GM23248 (cell line): ENCODE data around the gene LY6G6D. TPM values are rescaled to one million over a fixed set of nuclear protein-coding genes. Genes with fewer than 3 reads are reported as not detected.

ENCODE experiments used
- DNase-seq: peaks from one replicate; pipeline ENCODE4 v3.0.0-alpha.2; 2015
- H2AFZ ChIP-seq: fragments of 200-600 bp; sonication (generic); 2 replicates; pipeline ENCODE4 v1.6.1; 2016; ENCODE audit warnings: antibody characterized with exemption
- H3F3A ChIP-seq: fragments of 200-600 bp; sonication (generic); 2 replicates; pipeline ENCODE4 v1.6.1; 2016; ENCODE audit warnings: mild to moderate bottlenecking, antibody characterized with exemption, mixed run types; ENCODE audit not compliant: insufficient read depth
- H3K27ac ChIP-seq: fragments of 200-600 bp; sonication (generic); 2 replicates; pipeline ENCODE4 v1.5.1; 2016; ENCODE audit warnings: mild to moderate bottlenecking
- H3K27me3 ChIP-seq: fragments of 200-600 bp; sonication (generic); replicated peaks from 2 replicates; pipeline ENCODE4 v1.6.1; 2016; ENCODE audit warnings: mild to moderate bottlenecking; ENCODE audit not compliant: insufficient read depth
- H3K36me3 ChIP-seq: fragments of 200-600 bp; sonication (generic); 2 replicates; pipeline ENCODE4 v1.6.1; 2016; ENCODE audit warnings: low read depth, mild to moderate bottlenecking
- H3K4me1 ChIP-seq: fragments of 200-600 bp; sonication (generic); 2 replicates; pipeline ENCODE4 v1.6.1; 2016; ENCODE audit warnings: mild to moderate bottlenecking; ENCODE audit not compliant: insufficient read depth
- H3K4me2 ChIP-seq: fragments of 200-600 bp; sonication (generic); one replicate; pipeline ENCODE4 v1.6.1; 2016; ENCODE audit warnings: mild to moderate bottlenecking; ENCODE audit not compliant: unreplicated experiment
- H3K4me3 ChIP-seq: fragments of 200-600 bp; sonication (generic); 2 replicates; pipeline ENCODE4 v1.5.1; 2016; ENCODE audit warnings: mild to moderate bottlenecking
- H3K79me2 ChIP-seq: fragments of 200-600 bp; sonication (generic); 2 replicates; pipeline ENCODE4 v1.6.1; 2016; ENCODE audit warnings: mild to moderate bottlenecking; ENCODE audit not compliant: insufficient read depth
- H3K9ac ChIP-seq: fragments of 200-600 bp; sonication (generic); 2 replicates; pipeline ENCODE4 v1.6.1; 2016; ENCODE audit warnings: mild to moderate bottlenecking
- H3K9me2 ChIP-seq: fragments of 200-600 bp; sonication (generic); 2 replicates; pipeline ENCODE4 v1.6.1; 2016; ENCODE audit warnings: mixed run types, mild to moderate bottlenecking, moderate library complexity; ENCODE audit not compliant: insufficient read depth
- H3K9me3 ChIP-seq: fragments of 200-600 bp; sonication (generic); one replicate; pipeline ENCODE4 v1.6.1; 2017; ENCODE audit warnings: low read depth
- H4K20me1 ChIP-seq: fragments of 200-600 bp; sonication (generic); 2 replicates; pipeline ENCODE4 v1.6.0; 2016; ENCODE audit not compliant: insufficient read depth
- EZH2 ChIP-seq: fragments of 200-600 bp; sonication (generic); IDR thresholded peaks from 2 replicates; pipeline ENCODE4 v1.6.1; 2018; ENCODE audit warnings: antibody characterized with exemption, mild to moderate bottlenecking; ENCODE audit not compliant: insufficient read depth, poor library complexity, severe bottlenecking
- EZH2phosphoT487 ChIP-seq: fragments of 200-600 bp; sonication (generic); IDR thresholded peaks from 2 replicates; pipeline ENCODE4 v1.6.1; 2018; ENCODE audit warnings: antibody characterized with exemption, moderate library complexity, mild to moderate bottlenecking, low read depth; ENCODE audit not compliant: insufficient read depth
- WGBS, 2 experiments: methylation state at CpG; one replicate each; pipeline ENCODE4 v1.1.6; 2015 to 2017; ENCODE audit warnings: low lambda C conversion rate in 2 of 2, low coverage in 1 of 2; ENCODE audit errors: missing lambda C conversion rate in 2 of 2; 5-methylcytosine and 5-hydroxymethylcytosine counted together
- in situ Hi-C: fragments of 300-500 bp; cut with MboI; formaldehyde crosslinking; loops from 2 replicates; pipeline ENCODE4 v1.15.0; 2020
- polyA plus RNA-seq: library from polyadenylated mRNA; unstranded; fragments of >200 nt; fragmentation: Nextera tagmentation; extraction: Ambion mirVana; gene quantifications from 2 replicates; pipeline ENCODE4 v1.2.1, GENCODE V29; 2016
- total RNA-seq: library from RNA; depleted of rRNA; stranded (reverse); fragments of >200 nt; shearing (Covaris generic); gene quantifications from 2 replicates; pipeline ENCODE4 v1.2.3, GENCODE V29; 2014

LY6G6D gene
- total and polyA plus RNA-seq, 2 experiments from 2014 or later: not detected

- peaks cover 31% of the 10 kb centered on the region for H3K4me1 ChIP-seq
- peak overlapping the region; percentile 98 for H3K4me2 ChIP-seq
- H3K79me2 ChIP-seq: peaks cover 20% of the 10 kb centered on the region
- peak; percentile 66 for DNase-seq
- H3K36me3 ChIP-seq: no peaks in the 10 kb centered on the region
- H3K9ac ChIP-seq: peak overlapping the region; percentile 83
- in situ Hi-C loops: no loop called here
- 24 to 25% methylated on average over 29 of the region's 29 CpGs for WGBS, 2 experiments
- peak overlapping the region; percentile 84 for H3K4me3 ChIP-seq
- peak overlapping the region; percentile 90 for H2AFZ ChIP-seq
- H3K27ac ChIP-seq: peak overlapping the region; percentile 3; the same call in 1 of the 2 replicates
- no peaks in the 10 kb centered on the region for H4K20me1 ChIP-seq
- H3K9me3 ChIP-seq: no peaks in the 10 kb centered on the region
- no peaks in the 10 kb centered on the region for H3K9me2 ChIP-seq
- no peak for TF ChIP-seq EZH2phosphoT487
- no peak for TF ChIP-seq EZH2
- no peaks in the 10 kb centered on the region for H3K27me3 ChIP-seq
- peaks cover 28% of the 10 kb centered on the region for H3F3A ChIP-seq
These were observed 25.5 kb downstream of the LY6G6D start for GRCh38 chr6:31740397-31741223.

GRCh38 chr6:31741815-31742214, 26.7 kb downstream of the LY6G6D start:
- H4K20me1 ChIP-seq: no peaks in the 10 kb centered on the region
- H3K4me2 ChIP-seq: no peak overlapping the region
- no peak overlapping the region for H2AFZ ChIP-seq
- no peak overlapping the region for H3K27ac ChIP-seq
- H3K9ac ChIP-seq: no peak overlapping the region
- no peak for DNase-seq
- H3K36me3 ChIP-seq: no peaks in the 10 kb centered on the region
- H3K4me3 ChIP-seq: no peak overlapping the region
- no peaks in the 10 kb centered on the region for H3K27me3 ChIP-seq
- TF ChIP-seq EZH2phosphoT487 (no peak), EZH2 (no peak)
- no peaks in the 10 kb centered on the region for H3K9me2 ChIP-seq
- peaks cover 8% of the 10 kb centered on the region for H3K79me2 ChIP-seq
- 95 to 99% methylated on average over 2 of the region's 2 CpGs for WGBS, 2 experiments
- peaks cover 19% of the 10 kb centered on the region for H3F3A ChIP-seq
- H3K4me1 ChIP-seq: peaks cover 28% of the 10 kb centered on the region
- in situ Hi-C loops: no loop called here
- H3K9me3 ChIP-seq: no peaks in the 10 kb centered on the region

GRCh38 chr6:31742894-31743293, 27.7 kb downstream of the LY6G6D start:
- H3K9me2 ChIP-seq: no peaks in the 10 kb centered on the region
- H3K4me3 ChIP-seq: no peak overlapping the region
- H2AFZ ChIP-seq: no peak overlapping the region
- no peak overlapping the region for H3K4me2 ChIP-seq
- H3F3A ChIP-seq: peaks cover 13% of the 10 kb centered on the region; the same call in 1 of the 2 replicates
- WGBS, 2 experiments: 83% methylated on average over 3 of the region's 3 CpGs
- H4K20me1 ChIP-seq: no peaks in the 10 kb centered on the region
- TF ChIP-seq EZH2phosphoT487 (no peak), EZH2 (no peak)
- no peaks in the 10 kb centered on the region for H3K9me3 ChIP-seq
- H3K9ac ChIP-seq: no peak overlapping the region
- H3K4me1 ChIP-seq: peaks cover 17% of the 10 kb centered on the region
- no peaks in the 10 kb centered on the region for H3K36me3 ChIP-seq
- no peak overlapping the region for H3K27ac ChIP-seq
- H3K27me3 ChIP-seq: no peaks in the 10 kb centered on the region
- no peak for DNase-seq
- in situ Hi-C loops: no loop called here
- no peaks in the 10 kb centered on the region for H3K79me2 ChIP-seq

GRCh38 chr6:31744422-31744821, 29.3 kb downstream of the LY6G6D start:
- Histone ChIP-seq H3K9me2 (no peaks in the 10 kb centered on the region), H4K20me1 (no peaks in the 10 kb centered on the region), H3K27ac (no peak overlapping the region), H3K79me2 (no peaks in the 10 kb centered on the region), H2AFZ (no peak overlapping the region), H3K27me3 (no peaks in the 10 kb centered on the region), H3K9me3 (no peaks in the 10 kb centered on the region), H3K4me2 (no peak overlapping the region), H3K4me1 (peaks cover 4% of the 10 kb centered on the region), H3K9ac (no peak overlapping the region), H3F3A (0 out of 2 replicates have a peak, but pooled peaks cover under 1% of the 10 kb centered on the region), H3K4me3 (no peak overlapping the region), H3K36me3 (no peaks in the 10 kb centered on the region)
- in situ Hi-C loops: no loop called here
- TF ChIP-seq EZH2 (no peak), EZH2phosphoT487 (no peak)
- DNase-seq: no peak
- WGBS, 2 experiments: 56 to 90% methylated on average over 1 of the region's 1 CpG
